ENCODE data around the gene HERC5.

Gene HERC5

DNA sequence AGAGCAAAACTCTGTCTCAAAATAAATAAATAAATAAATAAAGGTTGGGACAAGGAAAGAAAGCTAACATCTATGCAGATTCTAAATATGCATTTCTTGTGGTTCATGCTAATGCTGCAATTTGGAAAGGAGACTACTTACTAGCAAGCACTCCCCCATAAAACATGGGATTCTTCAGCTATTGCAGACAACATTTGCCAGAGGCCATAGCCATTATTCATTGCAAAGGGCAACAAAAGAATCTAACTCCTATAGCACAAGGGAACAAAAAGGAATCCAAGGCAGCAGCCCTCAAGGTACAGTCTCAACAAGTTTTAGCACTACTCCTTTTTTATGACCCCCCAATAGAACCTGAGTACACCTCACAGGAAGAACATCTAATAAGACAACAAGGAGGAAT, 8.0 kb upstream of the HERC5 start:
- DNase-seq = no peak

DNA sequence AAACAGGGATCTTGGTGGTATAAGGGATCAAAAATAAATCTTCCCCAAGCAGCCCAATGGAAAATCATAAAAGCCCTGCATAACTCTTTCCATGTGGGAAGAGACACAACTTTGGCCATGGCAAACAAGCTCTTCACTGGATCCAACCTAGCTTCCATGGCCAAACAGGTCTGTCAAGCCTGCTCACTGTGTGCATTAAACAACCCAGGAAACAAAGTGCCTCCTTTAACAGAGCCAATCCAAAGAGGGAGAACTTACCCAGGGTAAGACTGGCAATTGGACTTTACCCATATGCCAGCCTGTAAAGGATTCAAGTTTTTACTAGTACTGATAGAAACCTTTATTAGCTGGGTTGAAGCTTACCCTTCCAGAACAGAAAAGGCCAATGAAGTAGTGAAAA, 7.6 kb upstream of the HERC5 start:
- DNase-seq = no peak

GRCh38 chr4:88451205-88451604, 5.7 kb upstream of the HERC5 start:
- DNase-seq = no peak

- DNase-seq = no peak
These were observed 4.0 kb upstream of the HERC5 start for GRCh38 chr4:88452912-88453311.

GRCh38 chr4:88457307-88458103, 586 bp downstream of the HERC5 start:
- DNase-seq = peak; percentile 72

- DNase-seq = no peak
These were observed 1.3 kb downstream of the HERC5 start for GRCh38 chr4:88458104-88458740.

- DNase-seq = no peak
These were observed 8.8 kb downstream of the HERC5 start for GRCh38 chr4:88465653-88466192.

GRCh38 chr4:88467392-88467791, 10.5 kb downstream of the HERC5 start:
- DNase-seq = no peak

DNA sequence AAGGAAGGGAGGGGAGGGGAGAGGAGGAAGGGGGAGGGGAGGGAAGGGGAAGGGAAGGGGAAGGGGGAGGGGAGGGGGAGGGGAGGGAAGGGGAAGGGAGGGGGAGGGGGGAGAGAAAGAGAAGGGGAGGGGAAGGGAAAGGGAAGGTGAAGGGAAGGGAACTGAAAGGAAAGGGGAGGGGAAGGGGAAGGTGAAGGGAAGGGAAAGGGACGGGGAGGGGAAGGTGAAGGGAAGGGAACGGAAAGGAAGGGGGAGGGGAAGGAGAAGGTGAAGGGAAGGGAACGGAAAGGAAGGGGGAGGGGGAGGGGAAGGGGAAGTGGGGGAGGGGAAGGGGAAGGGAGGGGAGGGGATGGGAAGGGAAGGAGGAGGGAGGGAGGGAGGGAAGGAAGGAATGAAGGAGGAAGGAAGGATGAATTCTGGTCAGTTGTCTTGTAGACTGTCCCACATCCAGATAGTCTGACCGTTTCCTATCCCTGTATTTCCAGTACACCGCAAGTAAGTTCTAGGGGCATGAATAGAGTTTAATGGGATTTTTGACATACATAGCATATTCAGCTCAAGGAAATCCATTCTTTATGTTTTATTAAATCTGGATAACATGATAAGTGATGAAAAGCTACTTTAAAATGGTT, 20.4 kb downstream of the HERC5 start:
- no peak for DNase-seq

DNA sequence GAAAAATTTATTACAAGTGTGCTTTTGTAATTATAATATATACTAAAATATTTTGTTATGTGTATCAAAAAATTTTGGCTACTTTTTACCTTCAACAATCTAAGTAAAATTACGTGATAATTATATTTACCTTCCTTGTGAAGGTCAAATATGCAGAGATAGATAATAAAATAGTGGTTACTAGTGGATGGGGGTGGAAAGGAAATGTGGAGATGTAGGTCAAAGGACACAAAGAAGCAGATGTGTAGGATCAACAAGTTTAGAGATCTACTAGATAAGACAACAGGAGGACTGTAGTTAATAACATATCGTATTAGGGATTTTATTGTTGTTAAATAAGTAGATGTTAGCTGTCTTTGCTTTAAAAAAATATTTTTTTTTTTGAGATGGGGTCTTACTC, 21.3 kb downstream of the HERC5 start:
- no peak for DNase-seq

- DNase-seq = no peak
These were observed 24.6 kb downstream of the HERC5 start for GRCh38 chr4:88481537-88481936.

- DNase-seq = no peak
These were observed 32.3 kb downstream of the HERC5 start for GRCh38 chr4:88489100-88489761.

- DNase-seq = no peak
These were observed 41.0 kb downstream of the HERC5 start for GRCh38 chr4:88497859-88498409.

DNA sequence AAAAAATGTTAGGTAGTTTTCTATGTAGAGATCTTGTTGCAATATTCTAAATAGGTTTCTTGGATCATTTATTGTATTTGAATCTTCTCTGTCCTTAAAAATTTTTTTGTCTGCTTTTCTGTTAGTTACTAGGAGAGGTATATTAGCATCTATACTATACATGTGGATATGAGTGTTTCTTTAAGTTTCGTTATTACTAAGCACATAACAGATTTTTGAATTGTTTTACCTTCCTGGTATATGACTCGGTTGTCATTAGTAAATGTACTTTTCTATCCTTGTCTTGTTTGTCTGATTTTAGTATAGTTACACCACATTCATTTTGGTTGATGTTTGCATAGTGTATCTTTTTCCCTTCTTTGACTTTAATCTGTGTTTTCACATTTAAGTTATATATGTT, 46.4 kb downstream of the HERC5 start:
- DNase-seq = no peak

DNA sequence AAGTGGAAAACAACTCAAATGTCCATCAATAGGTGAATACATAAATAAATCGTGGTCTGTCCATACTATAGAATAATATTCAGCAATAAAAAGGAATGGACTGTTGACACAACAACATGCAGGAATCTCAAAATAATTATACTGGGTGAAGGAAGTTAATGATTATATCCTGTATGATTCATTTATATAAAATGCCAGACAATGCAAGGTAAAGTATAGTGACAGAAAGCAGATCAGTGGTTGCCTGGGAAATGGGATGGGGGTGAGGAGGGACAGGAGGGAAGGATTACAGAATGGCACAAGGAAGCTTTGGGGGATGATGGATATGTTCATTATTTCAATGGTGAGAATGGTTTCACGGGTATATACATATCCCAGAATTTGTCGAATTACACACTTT, 54.3 kb downstream of the HERC5 start:
- DNase-seq = no peak

GRCh38 chr4:88514557-88515511, 57.9 kb downstream of the HERC5 start:
- no peak for DNase-seq

- DNase-seq = no peak
These were observed 59.8 kb downstream of the HERC5 start for GRCh38 chr4:88516746-88517145.

DNA sequence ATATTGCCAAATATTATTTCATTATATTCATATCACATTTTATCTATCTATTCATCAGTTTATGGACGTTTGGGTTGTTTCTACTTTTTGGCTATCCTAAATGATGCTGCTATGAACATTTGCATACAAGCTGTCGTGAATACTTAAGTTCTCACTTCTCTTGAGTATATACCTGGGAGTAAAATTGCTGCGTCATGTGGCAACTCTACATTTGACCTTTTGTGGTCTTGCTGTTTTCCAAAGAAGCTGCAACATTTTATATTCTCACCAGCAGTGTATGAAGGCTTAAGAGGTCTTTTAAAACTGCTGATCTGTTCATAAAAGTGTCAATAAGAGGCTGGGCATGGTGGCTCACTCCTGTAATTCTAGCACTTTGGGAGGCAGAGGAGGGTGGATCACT, 60.9 kb downstream of the HERC5 start:
- no peak for DNase-seq

- DNase-seq = no peak
These were observed 62.0 kb downstream of the HERC5 start for GRCh38 chr4:88518911-88519310.

- DNase-seq = no peak
These were observed 65.9 kb downstream of the HERC5 start for GRCh38 chr4:88522702-88523324.

Data from activated CD8-positive, alpha-beta memory T cell treated with anti-CD3 and anti-CD28 coated beads, Interleukin-2, amount 50 U/mL, for 48 hours (primary cell).